ENCODE results near the gene TNFRSF1B. TPM values are rescaled to one million over a fixed set of nuclear protein-coding genes. Genes with fewer than 3 reads are reported as not detected.

Gene TNFRSF1B
- total and polyA plus RNA-seq, 2 of the 8 experiments (the other 6 are each of a cell fraction or from before 2014, with no cell fraction given), result 1.7 to 2.9 TPM

DNA sequence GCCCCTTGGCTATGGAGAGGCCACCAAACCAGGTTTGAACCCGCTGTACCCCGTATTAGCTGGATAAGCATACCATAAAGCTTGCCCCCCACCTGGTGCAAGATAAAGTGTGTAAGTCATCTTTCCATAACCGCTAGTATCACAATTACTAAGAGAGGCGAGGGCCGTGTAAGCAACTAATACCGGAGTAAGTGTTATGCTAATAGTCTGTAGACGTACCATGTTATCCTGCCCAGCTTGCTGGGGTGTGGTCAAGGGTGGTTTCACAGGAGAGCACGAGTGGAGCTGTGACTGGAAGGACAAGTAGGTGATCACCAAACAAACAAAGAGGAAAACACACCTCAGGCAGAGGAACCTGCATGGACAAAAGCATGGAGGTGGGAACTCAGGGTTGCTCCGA lies 3.6 kb upstream of the TNFRSF1B start:
- Histone ChIP-seq H3K23ac (ENCODE audit: insufficient read length) (no peak overlapping the region), H2AFZ (ENCODE audit: low read length) (no peak overlapping the region), H2AK5ac (ENCODE audit: low read depth, low read length) (no peak overlapping the region), H4K8ac (ENCODE audit: extremely low read depth, insufficient read depth, low read length) (no peak overlapping the region), H3K27me3 (replicated peaks in 1 of 4; ENCODE audit: control insufficient read depth in 3 of 4, extremely low read depth in 1 of 4, insufficient read depth in 3 of 4, low read length in 3 of 4) (peaks cover 3 to 31% (median 26%) of the 10 kb centered on the region in 4 experiments), H3K23me2 (ENCODE audit: low read depth, low read length) (no peaks in the 10 kb centered on the region; the same call in 1 of the 2 replicates), H3K4me1 (replicated peaks in 1 of 4; ENCODE audit: control insufficient read depth in 3 of 4, insufficient read depth in 4 of 4, low read length in 3 of 4) (peaks cover 0 to 9% (median 4%) of the 10 kb centered on the region in 4 experiments; a peak in 5 of 7 replicates), H2BK120ac (replicated peaks; ENCODE audit: low read depth, low read length) (no peak overlapping the region), H4K91ac (replicated peaks; ENCODE audit: insufficient read length, low read length) (no peak overlapping the region), H3K79me2 (ENCODE audit: control insufficient read depth in 1 of 2, insufficient read depth in 2 of 2, low read length in 2 of 2) (no peaks in the 10 kb centered on the region), H4K5ac (ENCODE audit: insufficient read length, low read depth, low read length) (no peak overlapping the region), H3K18ac (ENCODE audit: extremely low read depth, low read length) (no peak overlapping the region), H3K36me3 (ENCODE audit: control insufficient read depth in 2 of 4, insufficient read depth in 4 of 4, low read length in 3 of 4) (no peaks in the 10 kb centered on the region), H3K79me1 (ENCODE audit: low read depth, low read length) (no peaks in the 10 kb centered on the region), H3K27ac (ENCODE audit: low read depth, low read length) (no peak overlapping the region), H4K20me1 (replicated peaks in 1 of 2; ENCODE audit: control insufficient read depth in 1 of 2, insufficient read depth in 2 of 2, low read length in 2 of 2) (peaks cover 0 to 2% of the 10 kb centered on the region in 2 experiments), H3K14ac (ENCODE audit: insufficient read length) (no peak overlapping the region), H3K9ac (replicated peaks in 1 of 4; ENCODE audit: extremely low read depth in 1 of 4, low read depth in 3 of 4, low read length in 3 of 4) (no peak overlapping the region), H2BK5ac (ENCODE audit: low read depth, low read length) (no peak overlapping the region), H2BK15ac (ENCODE audit: low read length) (no peak overlapping the region), H3K4ac (replicated peaks; ENCODE audit: insufficient read length, low read depth, low read length) (no peak overlapping the region), H2BK20ac (ENCODE audit: low read length) (no peak overlapping the region), H2BK12ac (ENCODE audit: low read depth, low read length) (no peak overlapping the region), H3K9me3 (ENCODE audit: insufficient read depth in 2 of 2, low read depth in 1 of 2, low read length in 1 of 2) (no peaks in the 10 kb centered on the region), H3K4me3 (ENCODE audit: extremely low read depth in 1 of 4, insufficient read depth in 2 of 4, low read depth in 3 of 4, low read length in 4 of 4) (no peak overlapping the region), H3K56ac (replicated peaks; ENCODE audit: insufficient read length, low read depth, low read length) (no peak overlapping the region), H3K4me2 (ENCODE audit: insufficient read depth in 1 of 2, low read depth in 2 of 2, low read length in 2 of 2) (no peak overlapping the region)
- POLR2A ChIA-PET (ENCODE audit: partially characterized antibody), result interaction anchor here (0.6 kb wide), 1 partner anchor 39 kb away, joined by 3 read pairs; no protein-coding TSS in a partner anchor
- FAIRE-seq, result no peak
- CTCF ChIA-PET (ENCODE audit: partially characterized antibody), result interaction anchor here (0.6 to 2.7 kb wide), 6 partner anchors 11 to 1822 kb away, joined by 3 to 15 read pairs (median 4); no protein-coding TSS in a partner anchor
- DNase-seq (ENCODE audit: low read depth in 1 of 2, low spot score in 2 of 2), result no peak
- WGBS, 2 experiments (ENCODE audit: extremely low coverage in 1 of 2, insufficient coverage in 1 of 2, insufficient read length in 1 of 2, insufficient replicate concordance in 2 of 2, low coverage in 1 of 2, low lambda C conversion rate in 2 of 2, missing lambda C conversion rate in 1 of 2), result 62% methylated on average over 9 of the region's 9 CpGs; no CpG with 5 or more reads in 1 of the 2 experiments
- TF ChIP-seq TCF12 (IDR thresholded peaks at IDR 0.05; ENCODE audit: low read depth, low read length) (no peak), SP4 (IDR thresholded peaks at IDR 0.05; ENCODE audit: low read length) (no peak), RAD21 (IDR thresholded peaks at IDR 0.05 in 1 of 2, conservative IDR thresholded peaks at IDR 0.05 in 1 of 2; ENCODE audit: low read depth in 2 of 2, low read length in 2 of 2) (no peak), NRF1 (IDR thresholded peaks at IDR 0.05; ENCODE audit: low read depth, low read length) (no peak), EGR1 (IDR thresholded peaks at IDR 0.05; ENCODE audit: borderline replicate concordance, low read depth, low read length) (no peak)
- TF ChIP-seq, protein P1, sequence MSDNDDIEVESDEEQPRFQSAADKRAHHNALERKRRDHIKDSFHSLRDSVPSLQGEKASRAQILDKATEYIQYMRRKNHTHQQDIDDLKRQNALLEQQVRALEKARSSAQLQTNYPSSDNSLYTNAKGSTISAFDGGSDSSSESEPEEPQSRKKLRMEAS (IDR thresholded peaks at IDR 0.05), result no peak

All from H1 (cell line).